Hematopoietic multipotent progenitor cell treated with erythropoietin and hydrocortisone succinate and interleukin-3 and kit ligand, for 8 days (in vitro differentiated cells): Measurements from ENCODE around the gene TAF1B.

Experiments
- DNase-seq: peaks from one replicate; pipeline ENCODE4 v3.0.0-alpha.2; 2015

Gene TAF1B

GRCh38 chr2:9808334-9809063 lies 34.8 kb upstream of the TAF1B start:
- DNase-seq, result no peak

- no peak for DNase-seq
These were observed 34.3 kb upstream of the TAF1B start for GRCh38 chr2:9809064-9809356.

GRCh38 chr2:9809448-9810088 lies 33.7 kb upstream of the TAF1B start:
- DNase-seq, result no peak

DNA sequence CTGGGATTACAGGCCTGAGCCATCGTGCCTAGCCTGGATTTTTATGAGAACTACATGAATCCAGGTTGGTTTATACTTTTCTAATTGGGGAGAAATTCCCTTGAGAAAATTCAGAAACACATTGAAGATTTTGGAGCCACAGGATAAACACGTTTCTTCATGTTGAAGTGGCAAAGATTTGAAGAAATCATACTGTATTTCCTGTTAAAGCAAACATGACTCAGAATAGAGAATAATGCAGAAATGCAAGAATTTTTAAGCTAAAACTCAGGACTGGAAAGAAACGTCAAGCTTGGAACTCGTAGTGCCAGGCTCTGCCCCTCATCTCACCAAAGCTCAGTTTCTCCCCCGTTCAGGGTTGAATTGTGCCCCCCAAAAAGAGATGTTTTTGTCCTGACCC lies 32.1 kb upstream of the TAF1B start:
- no peak for DNase-seq

DNA sequence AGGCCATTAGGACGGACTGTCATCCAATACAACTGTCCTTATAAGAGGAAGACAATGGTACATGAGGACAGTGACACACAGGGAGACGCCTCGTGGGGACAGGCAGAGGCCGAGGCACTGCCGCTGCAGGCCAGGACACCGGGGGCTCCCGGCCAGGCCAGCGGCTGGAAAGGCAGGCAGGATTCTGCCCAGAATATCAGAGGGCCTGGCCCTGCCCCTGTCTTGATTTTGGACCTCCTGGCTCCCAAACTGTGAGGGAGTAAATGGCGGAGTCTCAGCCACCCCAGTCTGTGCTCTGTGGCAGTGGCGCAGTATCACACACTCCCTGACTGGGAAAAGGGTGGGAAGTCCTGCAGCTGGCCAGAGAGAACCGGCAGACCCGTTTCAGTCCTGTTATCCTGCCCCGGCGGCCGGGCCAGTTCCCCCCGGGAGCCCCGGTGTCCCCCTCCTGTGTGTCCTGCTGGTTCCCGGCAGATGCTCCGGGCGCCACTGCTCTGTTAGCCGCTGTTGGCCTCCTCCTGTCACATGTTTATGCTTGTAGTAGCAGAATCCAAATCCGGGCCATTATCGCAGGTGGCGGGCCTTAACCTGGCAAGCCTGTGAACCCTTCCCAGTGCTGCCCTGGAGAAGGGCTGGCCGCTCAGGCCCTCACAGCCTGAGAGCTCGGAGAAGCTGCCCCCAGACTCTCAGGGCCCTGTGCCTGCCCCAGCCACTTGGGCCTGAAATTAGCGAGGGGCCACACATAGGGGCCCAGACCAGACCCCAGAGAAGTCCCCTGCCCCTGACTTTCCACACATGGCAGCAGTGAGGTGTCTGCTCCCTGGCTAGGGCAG lies 31.4 kb upstream of the TAF1B start:
- DNase-seq, result no peak

DNA sequence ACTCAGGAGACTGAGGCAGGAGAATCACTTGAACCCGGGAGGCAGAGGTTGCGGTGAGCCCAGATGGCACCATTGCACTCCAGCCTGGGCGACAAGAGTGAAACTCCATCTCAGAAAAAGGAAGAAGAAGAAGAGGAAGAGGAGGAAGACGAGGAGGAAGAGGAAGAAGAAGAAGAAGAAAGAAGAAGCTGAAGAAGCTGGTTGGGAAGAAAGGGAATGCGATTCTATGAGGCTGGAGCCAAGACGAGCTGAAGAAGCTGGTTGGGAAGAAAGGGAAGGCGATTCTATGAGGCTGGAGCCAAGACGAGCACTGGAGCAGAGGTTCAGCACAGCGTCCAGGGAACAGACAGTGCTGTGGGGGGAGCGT lies 30.3 kb upstream of the TAF1B start:
- no peak for DNase-seq

DNA sequence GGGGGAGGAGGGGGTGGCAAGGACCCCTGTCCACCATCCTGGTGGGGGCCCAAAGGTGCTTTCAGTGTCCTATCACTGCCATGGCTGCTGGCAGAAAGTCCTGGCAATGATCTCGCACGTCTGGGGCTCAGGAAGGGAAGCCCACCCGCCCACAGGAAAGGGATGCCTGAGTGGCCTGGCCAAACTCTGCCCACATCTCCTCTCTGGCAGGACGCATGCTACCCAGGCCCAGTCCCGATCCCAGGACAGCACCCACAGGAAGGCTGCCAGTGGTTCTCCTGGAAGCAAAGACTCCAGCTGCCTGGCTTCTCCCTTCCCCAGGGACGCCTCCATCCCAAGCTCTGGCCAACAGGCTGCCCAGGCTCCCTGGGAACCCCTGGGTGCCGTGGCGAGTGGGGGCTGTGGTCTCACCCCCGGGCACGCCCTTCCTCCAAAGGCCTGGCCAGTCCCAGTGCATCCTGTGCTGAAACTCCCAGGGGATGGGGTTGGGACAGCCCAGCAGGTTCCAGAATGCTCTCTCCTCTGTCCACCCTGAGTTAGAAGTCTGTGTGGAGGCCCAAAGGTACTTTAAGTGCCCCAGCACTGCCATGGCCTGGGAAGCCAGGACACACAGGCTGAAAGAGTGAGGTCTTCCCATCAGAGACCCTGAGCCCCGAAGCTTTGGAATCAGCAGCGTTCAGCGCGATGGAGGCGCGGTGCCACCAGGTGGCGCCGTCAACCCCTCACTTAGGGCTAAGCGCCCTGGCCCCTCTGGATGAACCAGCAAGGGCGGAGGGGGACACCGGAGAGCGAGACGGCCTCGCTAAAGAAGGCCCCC lies 29.8 kb upstream of the TAF1B start:
- DNase-seq, result peak; percentile 64

GRCh38 chr2:9814129-9814868 lies 29.0 kb upstream of the TAF1B start:
- DNase-seq, result no peak

- DNase-seq, result no peak
These were observed 28.2 kb upstream of the TAF1B start for GRCh38 chr2:9815076-9815475.

- peak; percentile 10 for DNase-seq
These were observed 27.4 kb upstream of the TAF1B start for GRCh38 chr2:9815844-9816279.

GRCh38 chr2:9818097-9818496 lies 25.2 kb upstream of the TAF1B start:
- DNase-seq, result no peak

DNA sequence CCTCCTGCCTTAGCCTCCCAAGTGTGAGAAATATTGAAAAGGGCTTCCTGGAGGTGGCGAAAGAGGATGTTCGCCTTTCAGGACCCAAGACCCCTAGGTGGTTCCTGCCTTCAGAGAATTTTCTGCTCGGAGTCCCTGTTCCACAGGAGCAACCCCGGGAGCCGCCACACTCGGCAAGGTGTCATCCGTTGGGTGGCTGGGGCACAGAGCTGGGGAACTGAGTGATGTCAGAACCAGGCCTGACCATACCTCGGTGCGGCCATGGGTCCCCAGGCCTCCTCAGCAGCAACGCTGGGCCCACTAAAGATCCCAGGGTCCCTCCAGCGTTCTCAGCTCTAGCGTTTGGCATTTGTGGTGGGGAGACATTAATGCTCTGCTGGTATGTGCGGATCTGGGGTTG lies 23.7 kb upstream of the TAF1B start:
- DNase-seq, result no peak

GRCh38 chr2:9820020-9820973 lies 23.0 kb upstream of the TAF1B start:
- DNase-seq, result no peak

- no peak for DNase-seq
These were observed 21.3 kb upstream of the TAF1B start for GRCh38 chr2:9821805-9822445.

- no peak for DNase-seq
These were observed 18.8 kb upstream of the TAF1B start for GRCh38 chr2:9824441-9824840.

DNA sequence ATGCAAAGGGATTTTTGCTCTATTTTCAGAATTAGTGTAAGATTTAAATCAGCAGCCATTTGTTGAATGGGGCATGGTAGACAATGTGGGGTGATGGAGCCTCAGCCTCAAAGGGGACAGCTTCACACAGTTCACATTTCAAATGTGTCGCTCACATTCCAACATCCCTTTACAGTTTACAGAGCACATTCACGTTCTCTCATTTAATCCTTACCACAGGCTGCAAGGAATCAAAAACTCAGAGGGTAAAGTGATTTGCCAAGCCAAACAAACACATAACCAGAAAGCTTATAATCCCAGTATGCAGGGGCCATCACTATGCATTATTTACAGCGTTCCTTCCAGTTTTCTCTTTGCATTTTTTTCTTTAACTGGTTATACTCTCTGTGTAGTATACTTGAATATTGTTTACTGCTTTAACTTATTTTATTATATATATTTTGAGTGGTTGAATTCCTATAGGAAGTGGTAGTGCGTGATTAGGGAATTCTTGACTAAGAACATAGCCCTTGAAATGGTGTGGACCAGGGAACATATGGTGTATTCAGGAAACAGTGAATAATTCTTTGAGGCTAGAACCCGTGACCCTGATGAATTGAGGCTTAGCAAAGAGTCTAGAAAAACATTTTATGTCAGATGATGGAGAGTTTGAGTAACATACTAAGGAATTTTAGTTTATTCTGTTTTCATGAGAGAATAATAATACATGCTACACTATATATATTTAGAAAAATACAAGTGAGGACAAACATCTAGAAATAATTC lies 18.1 kb upstream of the TAF1B start:
- DNase-seq, result no peak

- DNase-seq, result no peak
These were observed 17.1 kb upstream of the TAF1B start for GRCh38 chr2:9826208-9826607.

DNA sequence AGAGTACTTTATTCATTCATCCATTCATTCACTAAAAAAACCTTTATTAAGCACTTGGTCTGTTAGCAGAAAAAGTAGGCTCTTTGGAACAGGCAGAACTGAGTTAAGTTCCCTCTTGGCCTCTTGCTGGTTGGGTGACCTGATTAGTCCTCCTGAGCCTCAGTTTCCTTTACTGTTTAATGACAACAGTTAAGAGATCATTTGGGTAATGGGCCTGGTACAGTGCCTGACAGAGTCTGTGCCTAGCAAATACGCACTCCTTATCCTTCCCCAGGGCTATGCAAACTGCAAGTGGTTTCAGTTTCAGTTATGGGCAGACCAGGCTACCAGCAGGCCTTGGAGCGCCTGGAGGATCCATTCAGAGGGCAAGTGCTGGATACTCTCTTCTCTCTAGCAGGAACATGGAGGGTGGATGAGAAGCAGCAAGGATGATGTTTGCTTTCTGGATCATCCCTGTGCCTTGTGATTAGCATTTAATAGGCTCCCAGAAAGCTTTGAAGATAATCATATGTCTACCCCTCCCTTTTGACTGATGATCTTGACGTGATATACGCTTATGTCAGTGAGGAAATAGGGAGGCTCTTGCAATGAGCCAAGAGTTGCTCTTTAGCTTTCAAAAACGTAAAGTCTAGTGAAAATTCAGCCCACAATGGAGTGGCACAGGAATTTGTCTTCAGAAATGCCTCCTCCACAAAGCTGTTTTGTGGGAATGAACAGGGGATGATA lies 12.4 kb upstream of the TAF1B start:
- DNase-seq, result peak; percentile 33

- DNase-seq, result no peak
These were observed 11.6 kb upstream of the TAF1B start for GRCh38 chr2:9831670-9832069.
